Measurements from ENCODE around the gene ADGRG7. TPM values are rescaled to one million over a fixed set of nuclear protein-coding genes. Genes with fewer than 3 reads are reported as not detected.

The ADGRG7 gene
- total and polyA plus RNA-seq, 2 of the 13 experiments (the other 11 are each of a cell fraction or from before 2014, with no cell fraction given): not detected

GRCh38 chr3:100682056-100682853 is 72.9 kb downstream of the ADGRG7 start (continued):
- TF ChIP-seq MATR3 (CRISPR knock-in tag; IDR thresholded peaks at IDR 0.05) (no peak), PREB (CRISPR knock-in tag; IDR thresholded peaks at IDR 0.05) (no peak), BCL6 (CRISPR knock-in tag; IDR thresholded peaks at IDR 0.05) (no peak), CREB1 (IDR thresholded peaks at IDR 0.05) (peak; percentile 88), CREB1 (CRISPR knock-in tag; IDR thresholded peaks at IDR 0.05) (no peak), SOX13 (IDR thresholded peaks at IDR 0.05) (no peak), SOX13 (CRISPR knock-in tag; conservative IDR thresholded peaks at IDR 0.05 in 1 of 2, IDR thresholded peaks at IDR 0.05 in 1 of 2) (no peak), ATF7 (IDR thresholded peaks at IDR 0.05) (peak; percentile 79), ATF7 (CRISPR knock-in tag; IDR thresholded peaks at IDR 0.05) (no peak), TCF7L2 (IDR thresholded peaks at IDR 0.05; ENCODE audit: low read depth, low read length) (no peak), CBX2 (IDR thresholded peaks at IDR 0.05; ENCODE audit: low read depth, low read length) (no peak), CBX2 (CRISPR knock-in tag; IDR thresholded peaks at IDR 0.05; ENCODE audit: low read depth) (no peak), ZNF564 (CRISPR knock-in tag; IDR thresholded peaks at IDR 0.05) (no peak), SALL1 (CRISPR knock-in tag; IDR thresholded peaks at IDR 0.05) (peak; percentile 8; the same call in 1 of the 2 replicates), FOXA3 (CRISPR knock-in tag; IDR thresholded peaks at IDR 0.05) (no peak), HOXA3 (CRISPR knock-in tag; IDR thresholded peaks at IDR 0.05) (no peak), HNF4G (IDR thresholded peaks at IDR 0.05; ENCODE audit: borderline replicate concordance, low read depth, low read length) (no peak), HNF4G (CRISPR knock-in tag; IDR thresholded peaks at IDR 0.05; ENCODE audit: borderline replicate concordance, low read depth) (no peak), ZNF251 (CRISPR knock-in tag; IDR thresholded peaks at IDR 0.05) (no peak), ZNF550 (CRISPR knock-in tag; IDR thresholded peaks at IDR 0.05; ENCODE audit: borderline replicate concordance) (no peak), ZNF549 (CRISPR knock-in tag; IDR thresholded peaks at IDR 0.05) (no peak), SMARCE1 (IDR thresholded peaks at IDR 0.05; ENCODE audit: borderline replicate concordance) (no peak), ZNF350 (CRISPR knock-in tag; IDR thresholded peaks at IDR 0.05; ENCODE audit: borderline replicate concordance, low read depth) (no peak)
